Panc1 (cell line): Measurements from ENCODE around the gene PLET1.

Experiments used
- TCF7L2 ChIP-seq: IDR thresholded peaks from 2 replicates; pipeline ENCODE4 v1.6.1; 2011; ENCODE audit warnings: mild to moderate bottlenecking, low read depth, low read length, inconsistent platforms
- TF ChIP-seq, protein P1 (sequence below), 2 experiments: IDR thresholded peaks; 2 replicates each; pipeline ENCODE4 v1.6.1; 2011 to 2012; ENCODE audit warnings: low read depth in 2 of 2, control low read depth in 1 of 2, low read length in 1 of 2, mild to moderate bottlenecking in 1 of 2, moderate library complexity in 1 of 2; ENCODE audit not compliant: insufficient read depth in 1 of 2

DNA sequence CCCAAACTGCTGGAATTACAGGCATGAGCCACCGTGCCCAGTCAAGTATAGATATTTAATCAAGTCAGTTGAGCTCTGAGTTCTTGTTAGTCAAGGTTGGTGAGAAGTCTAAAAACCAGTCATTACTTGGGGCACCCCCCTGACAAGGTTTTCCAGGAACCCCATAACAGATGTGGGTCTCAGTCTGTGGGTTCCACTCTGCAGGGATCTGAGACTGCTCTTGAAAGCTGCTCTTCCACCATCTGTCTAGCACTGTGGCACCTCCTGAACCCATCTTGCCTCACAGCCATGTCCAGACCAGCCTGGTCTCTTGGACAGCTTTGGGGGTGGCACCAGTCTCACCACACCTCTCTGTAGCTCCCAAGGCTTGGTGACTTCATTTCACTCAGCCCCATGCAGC lies 44.3 kb upstream of the PLET1 start:
- no peak for TF ChIP-seq TCF7L2
- TF ChIP-seq, protein P1, sequence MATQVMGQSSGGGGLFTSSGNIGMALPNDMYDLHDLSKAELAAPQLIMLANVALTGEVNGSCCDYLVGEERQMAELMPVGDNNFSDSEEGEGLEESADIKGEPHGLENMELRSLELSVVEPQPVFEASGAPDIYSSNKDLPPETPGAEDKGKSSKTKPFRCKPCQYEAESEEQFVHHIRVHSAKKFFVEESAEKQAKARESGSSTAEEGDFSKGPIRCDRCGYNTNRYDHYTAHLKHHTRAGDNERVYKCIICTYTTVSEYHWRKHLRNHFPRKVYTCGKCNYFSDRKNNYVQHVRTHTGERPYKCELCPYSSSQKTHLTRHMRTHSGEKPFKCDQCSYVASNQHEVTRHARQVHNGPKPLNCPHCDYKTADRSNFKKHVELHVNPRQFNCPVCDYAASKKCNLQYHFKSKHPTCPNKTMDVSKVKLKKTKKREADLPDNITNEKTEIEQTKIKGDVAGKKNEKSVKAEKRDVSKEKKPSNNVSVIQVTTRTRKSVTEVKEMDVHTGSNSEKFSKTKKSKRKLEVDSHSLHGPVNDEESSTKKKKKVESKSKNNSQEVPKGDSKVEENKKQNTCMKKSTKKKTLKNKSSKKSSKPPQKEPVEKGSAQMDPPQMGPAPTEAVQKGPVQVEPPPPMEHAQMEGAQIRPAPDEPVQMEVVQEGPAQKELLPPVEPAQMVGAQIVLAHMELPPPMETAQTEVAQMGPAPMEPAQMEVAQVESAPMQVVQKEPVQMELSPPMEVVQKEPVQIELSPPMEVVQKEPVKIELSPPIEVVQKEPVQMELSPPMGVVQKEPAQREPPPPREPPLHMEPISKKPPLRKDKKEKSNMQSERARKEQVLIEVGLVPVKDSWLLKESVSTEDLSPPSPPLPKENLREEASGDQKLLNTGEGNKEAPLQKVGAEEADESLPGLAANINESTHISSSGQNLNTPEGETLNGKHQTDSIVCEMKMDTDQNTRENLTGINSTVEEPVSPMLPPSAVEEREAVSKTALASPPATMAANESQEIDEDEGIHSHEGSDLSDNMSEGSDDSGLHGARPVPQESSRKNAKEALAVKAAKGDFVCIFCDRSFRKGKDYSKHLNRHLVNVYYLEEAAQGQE (IDR thresholded peaks at IDR 0.05; ENCODE audit: insufficient read depth in 1 of 2, low read depth in 2 of 2, low read length in 1 of 2): no peak
